GM19397 (cell line): ENCODE results near the gene HSF4.

Source experiments
- ATAC-seq: cut with Tn5 transposase; IDR thresholded peaks from one replicate; pipeline ENCODE4 v1.9.1; 2021; ENCODE audit warnings: mild to moderate bottlenecking, moderate library complexity; ENCODE audit not compliant: unreplicated experiment

HSF4 gene

GRCh38 chr16:67166110-67166547, 1.6 kb downstream of the HSF4 start:
- ATAC-seq, result no peak

DNA sequence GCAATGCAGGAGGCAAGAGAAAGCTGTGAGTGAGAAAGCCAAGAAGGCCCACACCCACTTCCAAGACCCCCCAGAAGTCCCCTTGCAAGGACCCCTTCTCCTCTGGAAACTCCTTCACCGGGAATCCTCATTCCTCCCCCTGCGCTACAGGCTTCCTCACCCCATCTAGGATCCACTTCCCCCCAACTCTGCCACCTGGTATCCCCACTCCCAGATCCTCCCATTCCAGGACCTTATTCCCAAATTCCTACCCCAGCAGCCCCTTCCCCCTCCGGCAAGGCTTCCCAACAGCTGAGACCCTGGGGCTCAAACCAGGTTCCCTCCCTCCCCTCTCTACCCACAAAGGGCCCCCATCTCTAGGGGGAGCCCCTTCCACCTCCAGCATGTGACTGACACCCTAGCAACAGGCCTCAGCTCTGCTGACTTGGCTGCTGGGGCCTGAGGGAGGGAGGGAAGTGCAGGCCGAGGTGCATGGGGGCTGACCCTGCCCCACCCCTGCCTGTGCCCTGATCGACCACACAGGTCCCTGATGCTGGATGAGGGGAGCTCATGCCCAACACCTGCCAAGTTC, 2.1 kb downstream of the HSF4 start:
- no peak for ATAC-seq

DNA sequence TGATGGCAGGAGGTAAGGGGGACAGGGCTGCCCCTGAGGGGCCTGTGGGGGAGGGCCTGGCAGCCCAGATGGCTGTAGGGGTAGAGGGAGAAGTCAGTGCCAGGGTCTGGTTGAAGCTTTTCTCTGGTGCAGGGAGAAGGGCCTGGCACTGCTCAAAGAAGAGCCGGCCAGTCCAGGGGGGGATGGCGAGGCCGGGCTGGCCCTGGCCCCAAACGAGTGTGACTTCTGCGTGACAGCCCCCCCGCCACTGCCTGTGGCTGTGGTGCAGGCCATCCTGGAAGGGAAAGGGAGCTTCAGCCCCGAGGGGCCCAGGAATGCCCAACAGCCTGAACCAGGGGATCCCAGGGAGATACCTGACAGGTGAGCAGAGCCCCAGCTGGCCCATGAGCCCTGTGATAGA, 3.0 kb downstream of the HSF4 start:
- ATAC-seq, result no peak

GRCh38 chr16:67169011-67169451, 4.5 kb downstream of the HSF4 start:
- no peak for ATAC-seq

GRCh38 chr16:67169642-67170167, 5.2 kb downstream of the HSF4 start:
- no peak for ATAC-seq

GRCh38 chr16:67170168-67170948, 5.8 kb downstream of the HSF4 start, which contains the start of gene NOL3:
TSS of gene NOL3 (plus strand) at chr16:67170538.
- ATAC-seq, result peak; percentile 48

- no peak for ATAC-seq
Observed at GRCh38 chr16:67170949-67171649, 6.6 kb downstream of the HSF4 start.

DNA sequence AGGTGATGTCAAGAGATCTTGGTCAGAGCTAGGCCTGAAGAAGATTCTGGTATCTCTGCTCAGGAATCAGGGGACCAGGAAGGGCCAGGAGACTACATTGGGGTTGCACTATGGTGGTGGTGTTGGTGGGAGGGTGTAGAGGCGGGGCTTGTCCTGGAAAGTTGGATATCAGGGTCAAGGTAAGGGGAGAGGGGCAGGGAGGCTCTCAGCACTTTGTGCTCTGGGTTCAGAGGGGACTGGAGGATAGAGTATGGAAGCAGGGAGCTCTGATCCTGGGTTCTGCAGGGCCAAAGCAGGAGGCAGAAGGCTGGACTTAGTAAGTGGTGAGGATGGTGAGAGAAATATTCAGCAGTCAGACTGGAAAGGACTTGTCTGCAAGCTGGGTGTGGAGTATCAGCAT, 8.8 kb downstream of the HSF4 start:
- ATAC-seq, result no peak

DNA sequence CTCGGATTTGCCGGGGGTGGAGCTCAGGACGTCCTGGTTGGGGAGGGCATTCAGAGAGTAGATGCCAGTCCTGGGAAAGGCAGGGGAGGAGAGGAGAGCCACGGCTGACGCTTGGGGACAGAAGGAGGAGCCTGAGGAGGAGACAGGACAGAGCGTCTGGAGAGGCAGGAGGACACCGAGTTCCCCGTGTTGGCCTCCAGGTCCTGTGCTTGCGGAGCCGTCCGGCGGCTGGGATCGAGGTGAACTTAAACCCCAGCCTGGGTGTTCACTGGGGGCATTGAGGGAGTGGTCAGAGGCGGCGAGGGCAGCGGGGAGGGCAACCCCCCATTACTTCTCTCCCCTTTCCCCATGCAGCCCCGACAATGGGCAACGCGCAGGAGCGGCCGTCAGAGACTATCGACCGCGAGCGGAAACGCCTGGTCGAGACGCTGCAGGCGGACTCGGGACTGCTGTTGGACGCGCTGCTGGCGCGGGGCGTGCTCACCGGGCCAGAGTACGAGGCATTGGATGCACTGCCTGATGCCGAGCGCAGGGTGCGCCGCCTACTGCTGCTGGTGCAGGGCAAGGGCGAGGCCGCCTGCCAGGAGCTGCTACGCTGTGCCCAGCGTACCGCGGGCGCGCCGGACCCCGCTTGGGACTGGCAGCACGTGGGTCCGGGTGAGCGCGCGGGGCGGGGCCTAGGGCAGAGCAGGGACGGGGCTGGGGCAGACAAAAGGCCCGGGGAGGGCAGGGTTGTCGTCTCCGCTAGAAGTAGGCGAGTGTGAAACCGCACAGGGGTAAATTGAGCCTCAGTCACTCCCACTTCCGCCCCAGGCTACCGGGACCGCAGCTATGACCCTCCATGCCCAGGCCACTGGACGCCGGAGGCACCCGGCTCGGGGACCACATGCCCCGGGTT, 9.5 kb downstream of the HSF4 start:
- ATAC-seq, result peak; percentile 31

- ATAC-seq, result no peak
Observed at GRCh38 chr16:67174706-67175231, 10.2 kb downstream of the HSF4 start.

- ATAC-seq, result no peak
Observed at GRCh38 chr16:67176662-67177061, 12.1 kb downstream of the HSF4 start.

DNA sequence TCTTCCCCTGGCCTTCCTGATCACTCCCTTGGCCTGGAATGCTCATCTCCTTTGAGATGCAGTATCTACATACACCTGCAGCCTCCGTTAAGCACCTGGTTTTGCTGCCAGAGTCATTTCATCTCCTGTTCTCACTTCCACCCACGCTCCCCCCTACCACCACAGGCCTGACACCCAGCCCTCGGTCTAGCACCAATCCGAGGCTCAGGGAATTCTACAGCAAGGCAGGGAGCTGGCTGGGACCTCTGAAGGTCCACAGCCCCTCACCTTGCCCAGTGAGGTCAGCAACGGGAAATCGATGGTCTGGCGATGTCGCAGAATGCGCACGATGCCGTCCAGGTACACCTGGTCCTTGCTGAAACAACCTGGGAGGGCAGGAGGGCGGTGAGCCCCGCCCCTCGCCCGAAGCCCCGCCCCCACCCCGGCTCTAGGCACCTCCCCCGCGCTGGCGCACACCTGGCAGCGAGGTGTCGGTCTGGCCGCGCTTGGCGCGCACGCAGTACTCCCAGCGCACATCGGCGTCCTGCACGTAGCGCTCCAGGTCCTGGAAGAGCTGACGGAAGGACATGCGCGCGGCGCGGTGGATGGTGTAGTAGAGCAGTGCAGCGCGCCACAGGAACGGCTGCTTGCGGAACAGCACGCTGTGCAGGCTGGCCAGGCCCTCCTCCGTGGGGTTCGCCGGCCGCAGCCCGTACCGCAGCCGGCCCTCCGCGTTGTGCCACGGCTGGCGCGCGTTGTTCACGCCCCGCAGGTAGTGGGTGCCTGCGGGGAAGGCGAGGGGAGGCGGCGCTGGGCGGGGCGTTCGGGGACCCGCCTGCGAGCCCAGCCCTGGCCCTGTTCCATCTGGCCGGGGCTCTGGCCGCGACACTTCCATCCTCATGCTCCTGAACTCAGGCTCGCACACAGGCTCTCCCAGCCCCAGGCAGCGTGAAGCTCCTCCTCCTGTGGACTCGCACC, 13.5 kb downstream of the HSF4 start:
- ATAC-seq, result no peak

DNA sequence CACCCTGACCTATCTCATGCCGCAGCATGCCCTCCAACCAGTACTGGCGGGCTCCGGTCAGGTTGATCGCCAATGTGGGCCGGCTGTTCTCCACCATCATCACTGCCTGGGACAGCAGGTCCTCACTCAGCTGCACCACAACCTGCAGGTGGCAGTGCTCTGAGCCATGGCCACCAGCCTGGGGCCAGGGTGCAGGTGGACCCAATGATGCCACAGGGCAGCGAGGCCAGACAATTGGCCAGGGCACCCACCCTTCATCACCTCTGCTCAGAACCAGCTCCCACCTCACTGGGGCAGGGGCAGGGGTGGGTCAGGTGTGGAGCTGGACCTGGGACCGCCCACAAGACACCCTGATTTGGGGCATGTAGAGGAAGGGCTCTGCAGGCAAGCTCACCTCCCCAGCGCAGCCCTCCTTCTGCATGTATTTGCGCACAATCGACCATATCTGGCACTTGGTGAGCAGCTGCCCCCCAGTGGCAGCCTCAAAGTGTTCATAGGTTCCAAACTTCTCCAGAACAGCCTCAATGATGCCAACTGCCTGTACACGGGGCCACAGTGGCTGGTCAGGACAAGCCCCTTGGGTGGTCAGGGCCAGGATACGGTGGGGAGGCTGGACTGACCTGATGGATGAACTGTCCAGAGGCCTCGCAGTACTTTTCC, 15.0 kb downstream of the HSF4 start:
- ATAC-seq, result no peak

DNA sequence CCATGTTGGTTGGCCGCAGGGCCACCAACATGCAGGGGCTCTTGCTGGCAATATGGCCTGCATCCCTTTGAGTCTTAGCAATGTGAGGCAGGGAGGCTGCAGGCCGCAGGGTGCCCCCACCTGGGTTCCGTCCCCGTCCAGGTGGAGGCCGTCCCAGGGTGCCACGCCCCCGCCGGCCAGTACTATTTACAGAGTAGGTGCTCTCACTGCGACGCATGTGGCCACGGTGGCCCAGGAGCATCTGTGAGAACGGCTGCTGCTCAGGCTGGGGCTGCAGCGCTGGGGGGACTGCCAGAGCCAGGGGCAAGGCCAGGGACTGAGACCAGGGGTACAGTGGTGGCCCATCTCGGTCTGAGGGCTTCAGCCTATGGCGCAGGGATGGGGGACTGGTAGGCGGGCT, 15.6 kb downstream of the HSF4 start:
- no peak for ATAC-seq

DNA sequence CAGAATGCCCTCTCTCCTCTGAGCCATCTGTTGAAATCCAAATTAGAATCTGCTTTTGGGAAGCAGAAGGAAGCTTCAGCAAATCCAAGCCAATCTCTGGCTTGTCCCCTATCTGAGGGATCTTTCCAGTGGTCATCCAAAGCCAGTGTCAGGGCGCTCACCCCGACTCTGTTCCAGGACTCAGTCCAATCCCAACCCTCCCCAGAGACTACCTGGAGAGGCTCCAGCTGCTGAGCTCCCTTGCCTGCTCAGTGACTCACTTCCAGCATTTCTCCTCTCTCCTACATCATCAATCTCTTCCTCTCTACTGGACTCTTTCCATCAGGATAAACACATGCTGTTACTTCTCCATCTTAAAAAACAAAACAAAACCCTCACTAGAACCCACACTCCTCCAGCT, 16.8 kb downstream of the HSF4 start:
- ATAC-seq, result no peak

GRCh38 chr16:67182288-67182687, 17.7 kb downstream of the HSF4 start:
- ATAC-seq, result no peak

DNA sequence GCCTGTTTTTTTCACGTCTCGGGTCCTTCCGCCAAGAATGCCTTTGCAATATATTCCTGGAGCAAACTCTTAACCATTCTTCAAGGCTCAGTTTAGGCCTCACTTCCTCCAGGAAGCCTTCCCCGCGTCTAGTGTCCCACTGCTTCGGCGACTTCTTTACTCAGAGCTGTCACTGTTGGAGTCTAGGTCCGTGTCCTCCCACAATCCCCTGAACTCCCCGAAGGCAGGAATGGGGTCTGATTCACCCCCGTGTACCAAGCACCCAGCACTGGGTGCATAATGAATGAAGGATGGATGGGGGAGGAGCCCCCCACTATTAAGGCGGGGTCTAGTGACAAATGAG, 18.7 kb downstream of the HSF4 start:
- ATAC-seq, result no peak

DNA sequence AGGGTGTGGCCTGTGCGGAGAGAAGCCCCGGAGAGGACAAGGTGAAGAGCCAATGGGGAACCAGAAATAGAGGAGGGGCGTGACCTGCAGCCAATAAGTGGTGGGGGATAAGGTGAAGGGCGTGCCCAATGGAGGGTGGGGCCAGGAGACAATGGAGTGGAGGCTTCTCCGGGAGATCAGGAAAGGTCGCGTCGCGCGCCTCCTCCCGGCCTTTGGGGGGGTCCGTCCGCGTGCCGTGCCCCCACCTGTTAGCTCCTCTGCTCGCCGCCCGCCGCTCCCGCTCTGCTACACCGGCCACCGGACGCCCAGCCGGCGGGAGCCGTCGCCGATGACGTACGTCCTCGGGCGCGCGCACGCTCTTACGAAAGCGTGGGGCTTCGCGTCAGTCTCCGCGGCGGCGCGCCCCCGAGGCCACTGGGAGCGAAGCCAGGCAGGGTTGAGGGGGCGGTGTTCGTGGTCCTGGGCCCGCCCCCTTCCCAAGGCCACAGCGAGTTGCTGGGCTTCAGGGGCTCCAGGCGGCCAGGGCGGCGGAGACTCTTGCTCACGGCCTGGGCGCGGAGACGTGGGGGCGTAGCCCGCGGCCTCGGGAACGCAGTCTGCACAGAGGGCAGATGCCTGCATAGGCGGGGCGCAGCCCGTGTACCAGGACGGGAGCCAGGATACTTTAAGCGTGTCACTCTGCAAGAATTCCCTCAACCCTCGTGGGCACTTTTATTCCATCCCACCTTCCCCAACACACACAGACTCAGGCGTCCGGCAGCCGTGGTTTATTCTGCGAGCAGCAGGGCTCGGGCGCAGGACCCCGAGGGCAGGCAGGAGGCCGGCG, 19.3 kb downstream of the HSF4 start, which contains the start of gene MATCAP1:
Gene MATCAP1 (minus strand): TSS at position 337 of the 826 bp plus-strand sequence. CDS start 3,353 bp downstream, outside the sequence.
- ATAC-seq, result peak; percentile 80
